SU-DHL-6 (cell line): ENCODE results near the gene SKIDA1.

Source experiments
- CTCF ChIP-seq: fragments of 200-600 bp; sonication (generic); IDR thresholded peaks from one replicate; pipeline ENCODE4 v1.5.1; 2017; ENCODE audit warnings: antibody characterized with exemption, mild to moderate bottlenecking, low read length, moderate library complexity; ENCODE audit not compliant: insufficient read depth, poor library complexity, severe bottlenecking
- EZH2phosphoT487 ChIP-seq: fragments of 200-600 bp; sonication (generic), shearing (Covaris generic); conservative IDR thresholded peaks from 2 replicates; pipeline ENCODE4 v1.6.1; 2018; ENCODE audit warnings: mild to moderate bottlenecking, antibody characterized with exemption, low read length, moderate library complexity, mixed read lengths

GRCh38 chr10:21525367-21526187 is at the start of gene SKIDA1:
- TF ChIP-seq CTCF: no peak
- no peak for TF ChIP-seq EZH2phosphoT487
